Osteocyte (in vitro differentiated cells): ENCODE measurements around the gene REG4. TPM values are rescaled to one million over a fixed set of nuclear protein-coding genes. Genes with fewer than 3 reads are reported as not detected.
A peak's percentile ranks its signal among the peaks of the same experiment; 100 is the strongest.
"Not testable (repeated sequence)": the region's sequence is repeated elsewhere in the genome, so short reads cannot be mapped to it uniquely, and the experiment has no call there.

Experiments
- DNase-seq: peaks from one replicate; pipeline ENCODE4 v3.0.0; 2021; ENCODE audit warnings: mixed read lengths; ENCODE audit not compliant: unreplicated experiment; ENCODE audit errors: extremely low spot score
- H3K27ac Mint-ChIP-seq: one replicate; pipeline ENCODE4 v1.8.0; 2021; ENCODE audit warnings: mild to moderate bottlenecking, mixed read lengths; ENCODE audit not compliant: unreplicated experiment
- H3K27me3 Mint-ChIP-seq: one replicate; pipeline ENCODE4 v1.8.0; 2021; ENCODE audit warnings: mixed read lengths; ENCODE audit not compliant: unreplicated experiment
- H3K36me3 Mint-ChIP-seq: one replicate; pipeline ENCODE4 v1.8.0; 2021; ENCODE audit warnings: mixed read lengths; ENCODE audit not compliant: unreplicated experiment
- H3K4me1 Mint-ChIP-seq: one replicate; pipeline ENCODE4 v1.8.0; 2021; ENCODE audit warnings: mixed read lengths; ENCODE audit not compliant: unreplicated experiment
- H3K4me3 Mint-ChIP-seq: one replicate; pipeline ENCODE4 v1.8.0; 2021; ENCODE audit warnings: mild to moderate bottlenecking, moderate library complexity, mixed read lengths; ENCODE audit not compliant: unreplicated experiment
- H3K9me3 Mint-ChIP-seq: one replicate; pipeline ENCODE4 v1.8.0; 2021; ENCODE audit warnings: mixed read lengths; ENCODE audit not compliant: unreplicated experiment
- CTCF ChIP-seq: fragments of 200-600 bp; sonication (generic); IDR thresholded peaks from 2 replicates; pipeline ENCODE4 v1.5.0; 2021; ENCODE audit warnings: antibody characterized with exemption, mild to moderate bottlenecking, moderate library complexity
- total RNA-seq: library from RNA; stranded (reverse); gene quantifications from 2 replicates; pipeline ENCODE4 v1.2.1, GENCODE V29; 2021

REG4 gene
- total RNA-seq, 1 donor from 2014 or later = not detected

- Mint-ChIP-seq H3K4me1 (no peaks in the 10 kb centered on the region), H3K27ac (no peak overlapping the region), H3K36me3 (no peaks in the 10 kb centered on the region), H3K9me3 (no peaks in the 10 kb centered on the region), H3K27me3 (peaks cover 67% of the 10 kb centered on the region), H3K4me3 (no peak overlapping the region)
- no peak for TF ChIP-seq CTCF
- no peak for DNase-seq
Measured at GRCh38 chr1:119831027-119831426, 19.8 kb upstream of the REG4 start.

- Mint-ChIP-seq H3K27ac (no peak overlapping the region), H3K27me3 (peaks cover 57% of the 10 kb centered on the region), H3K9me3 (no peaks in the 10 kb centered on the region), H3K4me1 (no peaks in the 10 kb centered on the region), H3K4me3 (no peak overlapping the region), H3K36me3 (no peaks in the 10 kb centered on the region)
- no peak for DNase-seq
- TF ChIP-seq CTCF = no peak
Measured at GRCh38 chr1:119829625-119830024, 18.4 kb upstream of the REG4 start.

- peaks cover 57% of the 10 kb centered on the region for H3K27me3 Mint-ChIP-seq
- H3K36me3 Mint-ChIP-seq, H3K9me3 Mint-ChIP-seq, DNase-seq, H3K4me1 Mint-ChIP-seq, H3K4me3 Mint-ChIP-seq, H3K27ac Mint-ChIP-seq: not testable (repeated sequence)
Measured at GRCh38 chr1:119829006-119829405, 17.7 kb upstream of the REG4 start.

- TF ChIP-seq CTCF = no peak
- H3K9me3 Mint-ChIP-seq = no peaks in the 10 kb centered on the region
- no peak overlapping the region for H3K4me3 Mint-ChIP-seq
- no peak overlapping the region for H3K27ac Mint-ChIP-seq
- DNase-seq = no peak
- H3K4me1 Mint-ChIP-seq = no peaks in the 10 kb centered on the region
- peaks cover 57% of the 10 kb centered on the region for H3K27me3 Mint-ChIP-seq
- no peaks in the 10 kb centered on the region for H3K36me3 Mint-ChIP-seq
Measured at GRCh38 chr1:119828266-119828665, 17.0 kb upstream of the REG4 start.

GRCh38 chr1:119827010-119827409 is 15.8 kb upstream of the REG4 start:
- Mint-ChIP-seq H3K27me3 (peaks cover 56% of the 10 kb centered on the region), H3K4me3 (no peak overlapping the region), H3K27ac (no peak overlapping the region), H3K4me1 (no peaks in the 10 kb centered on the region), H3K36me3 (no peaks in the 10 kb centered on the region), H3K9me3 (no peaks in the 10 kb centered on the region)
- TF ChIP-seq CTCF = peak; percentile 24
- no peak for DNase-seq

GRCh38 chr1:119822406-119822805 is 11.1 kb upstream of the REG4 start:
- DNase-seq = no peak
- Mint-ChIP-seq H3K4me3 (no peak overlapping the region), H3K27me3 (peaks cover 53% of the 10 kb centered on the region), H3K36me3 (no peaks in the 10 kb centered on the region), H3K4me1 (no peaks in the 10 kb centered on the region), H3K27ac (no peak overlapping the region), H3K9me3 (no peaks in the 10 kb centered on the region)
- no peak for TF ChIP-seq CTCF
